OCI-LY7 (cell line): ENCODE measurements around the gene VEZF1.

Source experiments
- CTCF ChIP-seq: fragments of 200-600 bp; sonication (generic); conservative IDR thresholded peaks from 2 replicates; pipeline ENCODE4 v1.5.1; 2014; ENCODE audit warnings: mild to moderate bottlenecking, antibody characterized with exemption, low read length, moderate library complexity, mixed read lengths
- EZH2phosphoT487 ChIP-seq: fragments of 200-600 bp; sonication (generic); IDR thresholded peaks from 2 replicates; pipeline ENCODE4 v1.6.1; 2018; ENCODE audit warnings: low read depth, borderline replicate concordance, mild to moderate bottlenecking, mixed run types, antibody characterized with exemption, low read length, moderate library complexity, mixed read lengths

GRCh38 chr17:57930239-57930638 is 57.8 kb downstream of the VEZF1 start:
- no peak for TF ChIP-seq CTCF
- TF ChIP-seq EZH2phosphoT487: no peak
